Fibroblast of gingiva (primary cell): ENCODE data around the gene DYNLT5.
A peak's percentile ranks its signal among the peaks of the same experiment; 100 is the strongest.
"Not testable (repeated sequence)": the region's sequence is repeated elsewhere in the genome, so short reads cannot be mapped to it uniquely, and the experiment has no call there.

Source experiments
- DNase-seq: peaks from one replicate; pipeline ENCODE4 v3.0.0-alpha.2; 2011; ENCODE audit warnings: low read depth

Gene DYNLT5

DNA sequence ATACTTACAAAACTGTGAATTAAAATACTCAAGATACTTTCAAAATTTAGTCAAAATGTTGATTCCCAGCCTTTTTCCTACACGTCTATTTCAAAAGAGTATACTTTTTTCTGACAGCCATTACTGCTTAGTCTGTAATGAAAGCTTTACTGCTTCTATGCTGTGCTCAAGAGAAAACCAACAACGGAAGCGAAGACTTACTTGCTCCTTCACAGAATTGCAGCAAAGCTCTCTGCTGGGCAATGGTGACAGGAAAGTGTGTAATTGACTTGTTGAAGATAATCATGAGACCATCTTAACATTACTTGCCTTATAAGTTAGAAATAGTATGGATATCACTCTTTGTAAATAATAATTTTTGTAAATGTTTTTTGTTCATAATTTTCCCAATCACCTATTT is 1.7 kb upstream of the DYNLT5 start:
- DNase-seq: no peak

DNA sequence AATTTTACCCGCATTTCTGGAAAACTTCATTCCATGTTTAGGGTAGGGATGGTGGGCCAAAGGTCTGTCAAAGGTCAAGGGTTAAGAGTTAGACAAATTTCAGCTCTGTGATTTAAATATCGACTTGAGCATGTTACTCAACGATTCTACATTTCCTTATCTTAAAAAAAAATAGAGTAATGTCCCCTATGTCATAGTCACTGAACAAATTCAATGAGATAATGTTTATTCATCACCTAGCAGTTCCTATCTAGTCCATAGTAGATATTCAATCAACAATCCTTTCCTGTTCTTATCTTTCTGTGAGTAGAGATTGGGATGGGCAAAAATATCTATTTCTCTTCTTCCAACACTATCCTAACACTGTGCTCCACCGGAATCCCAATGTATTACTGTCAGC is 1.1 kb upstream of the DYNLT5 start:
- no peak for DNase-seq

DNA sequence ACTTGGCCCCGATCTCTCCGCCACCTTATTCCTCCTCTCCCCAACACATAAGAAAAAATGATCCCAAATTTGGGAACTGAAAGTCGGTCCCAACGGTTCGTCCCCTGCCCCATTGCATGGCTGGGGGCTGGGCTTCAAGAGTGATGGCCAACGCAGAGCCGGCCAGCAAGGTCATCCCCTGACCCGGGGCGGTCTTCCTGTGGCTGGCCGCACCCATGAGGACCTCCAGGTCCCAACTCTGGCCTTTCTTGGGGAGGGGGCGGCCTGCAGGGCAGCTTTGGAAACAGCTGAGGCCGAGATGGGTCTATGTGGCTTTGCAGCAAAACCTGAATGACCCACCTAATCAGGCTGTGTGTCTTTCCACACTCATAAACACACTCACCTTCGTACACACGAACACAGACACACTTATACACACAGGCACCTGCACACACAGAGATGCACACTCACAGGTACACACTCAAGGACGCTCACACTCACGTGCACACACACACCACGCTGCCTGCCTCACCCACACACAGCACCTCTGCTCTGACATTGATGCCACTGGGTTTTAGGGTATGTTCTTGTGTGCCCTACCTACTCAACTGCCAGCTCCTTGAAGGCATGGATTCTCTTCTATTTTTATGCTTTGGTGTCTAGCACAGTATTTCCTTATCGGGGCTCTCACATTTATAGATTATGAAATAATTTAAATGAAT is 562 bp downstream of the DYNLT5 start:
- no peak for DNase-seq

DNA sequence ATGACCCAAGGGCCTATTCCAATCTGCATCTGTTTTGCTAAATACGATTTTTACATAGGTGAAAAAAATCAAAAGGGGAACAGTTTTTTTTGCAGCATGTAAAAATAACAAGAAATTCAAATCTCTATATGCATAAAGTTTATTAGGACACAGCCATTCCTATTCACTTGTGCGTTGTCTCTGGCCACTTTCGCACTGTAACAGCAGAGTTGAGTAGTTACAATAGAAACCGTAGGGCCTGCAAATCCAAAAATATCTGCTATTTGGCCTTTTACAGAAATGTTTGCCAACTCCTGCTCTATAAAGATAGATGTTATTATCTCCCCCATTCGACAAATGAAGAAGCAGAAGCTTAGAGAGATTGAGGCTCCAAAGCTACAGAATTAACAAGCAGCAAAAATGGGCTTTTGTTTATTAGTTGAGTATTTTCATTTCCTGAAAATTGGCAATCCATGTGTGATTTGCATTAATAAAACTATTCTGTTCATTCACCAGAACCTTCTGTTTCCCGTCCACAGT is 5.5 kb downstream of the DYNLT5 start:
- DNase-seq: no peak

DNA sequence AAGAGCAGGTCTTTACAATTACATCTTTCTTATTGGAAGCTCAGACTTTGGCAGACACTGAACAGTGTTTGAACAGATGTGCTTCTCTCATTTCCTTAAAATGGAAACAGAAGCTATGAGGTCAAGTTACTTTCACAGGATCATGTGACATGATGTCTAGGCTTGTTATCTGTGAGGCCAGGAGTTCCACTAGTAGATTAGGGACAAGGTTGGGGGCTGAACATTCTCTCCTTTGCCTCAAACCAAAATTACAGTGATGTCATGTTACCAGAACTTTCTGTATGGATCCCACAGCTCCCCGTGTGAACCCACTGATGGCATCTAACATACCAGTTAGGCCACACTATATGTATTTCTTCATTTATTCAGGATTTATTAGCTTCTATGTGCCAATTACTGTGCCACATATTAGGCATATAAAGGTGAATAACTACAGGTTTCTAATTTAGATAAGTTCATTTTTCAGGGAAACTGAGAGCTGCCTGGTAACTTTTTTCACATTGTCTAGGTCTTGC is 6.0 kb downstream of the DYNLT5 start:
- no peak for DNase-seq

DNA sequence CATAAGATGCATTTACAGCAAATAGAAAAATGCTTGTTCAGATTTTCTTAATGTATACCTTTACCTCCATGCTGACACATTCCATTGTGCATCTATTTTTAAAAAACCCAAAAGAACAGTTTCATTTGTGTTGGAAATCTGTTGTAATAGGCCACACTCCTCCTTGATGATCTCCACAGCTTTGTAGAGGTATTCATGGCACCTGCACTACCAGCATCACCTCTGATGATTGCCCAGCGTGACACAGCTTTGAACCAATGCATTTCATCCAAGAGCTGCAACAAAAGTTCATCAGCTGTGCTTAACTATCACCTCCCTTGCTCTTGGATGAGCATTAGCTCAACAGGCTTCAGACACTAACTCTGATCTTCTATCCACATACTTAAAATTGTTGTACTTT is 8.2 kb downstream of the DYNLT5 start:
- no peak for DNase-seq

DNA sequence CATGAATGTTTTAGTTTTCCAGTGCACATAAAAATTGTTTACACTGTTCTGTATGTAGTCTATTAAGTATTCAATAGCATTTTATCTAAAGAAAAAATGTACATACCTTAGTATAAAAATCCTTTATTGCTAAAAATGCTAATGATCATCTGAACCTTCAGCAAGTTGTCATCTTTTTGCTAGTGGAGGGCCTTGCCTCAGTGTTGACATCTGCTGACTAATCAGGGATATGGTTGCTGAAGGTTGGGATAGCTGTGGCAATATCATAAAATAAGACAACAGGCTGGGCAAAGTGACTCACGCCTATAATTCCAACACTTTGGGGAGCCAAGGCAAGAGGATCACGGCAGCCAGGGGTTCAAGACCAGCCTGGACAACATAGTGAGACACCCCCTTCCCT is 9.0 kb downstream of the DYNLT5 start:
- DNase-seq: peak; percentile 72

DNA sequence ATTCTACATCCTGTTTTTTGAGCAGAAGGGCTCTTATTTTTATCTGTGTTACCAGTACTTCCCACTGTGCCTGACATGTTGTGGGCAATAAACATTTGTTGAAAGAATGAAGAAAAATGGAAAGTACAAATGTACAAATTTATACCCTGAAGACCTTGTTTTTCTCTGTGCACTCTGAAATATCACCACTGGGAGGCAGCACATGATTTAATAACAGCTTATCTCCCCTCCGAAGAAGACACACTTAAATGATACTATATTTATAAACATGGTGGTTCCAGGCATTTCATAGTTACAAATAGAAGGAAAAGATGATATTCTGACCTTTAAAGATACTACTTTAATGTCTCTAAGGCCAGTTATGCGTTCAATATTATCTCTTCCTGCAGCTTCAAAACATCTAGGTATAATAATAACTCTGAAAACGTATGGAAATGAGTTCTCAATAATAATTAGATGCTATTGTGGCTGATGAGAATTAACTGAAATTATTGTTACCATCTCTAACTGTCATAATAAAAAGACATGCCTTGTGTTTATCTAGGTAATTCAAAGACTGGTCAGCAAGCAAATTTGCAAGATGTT is 12.8 kb downstream of the DYNLT5 start:
- DNase-seq: peak; percentile 53

DNA sequence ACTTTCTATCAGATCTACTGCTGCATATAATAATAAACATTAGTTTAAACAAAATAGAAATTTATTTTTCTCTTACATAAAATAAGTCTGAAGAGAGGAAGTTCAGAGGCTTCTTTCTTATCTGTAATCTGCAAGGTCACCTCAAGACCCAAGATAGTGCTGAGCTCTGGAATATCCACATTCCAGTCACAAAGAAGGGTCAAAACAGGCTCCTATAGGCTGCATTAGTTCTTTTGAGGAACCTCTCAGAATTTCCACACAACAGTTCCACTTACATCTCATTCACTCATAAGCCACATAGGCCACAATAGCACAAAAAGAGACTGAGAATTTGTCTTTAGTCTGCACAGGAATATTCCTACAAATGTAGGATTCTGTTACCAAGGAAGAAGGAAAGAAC is 15.4 kb downstream of the DYNLT5 start:
- DNase-seq: no peak

DNA sequence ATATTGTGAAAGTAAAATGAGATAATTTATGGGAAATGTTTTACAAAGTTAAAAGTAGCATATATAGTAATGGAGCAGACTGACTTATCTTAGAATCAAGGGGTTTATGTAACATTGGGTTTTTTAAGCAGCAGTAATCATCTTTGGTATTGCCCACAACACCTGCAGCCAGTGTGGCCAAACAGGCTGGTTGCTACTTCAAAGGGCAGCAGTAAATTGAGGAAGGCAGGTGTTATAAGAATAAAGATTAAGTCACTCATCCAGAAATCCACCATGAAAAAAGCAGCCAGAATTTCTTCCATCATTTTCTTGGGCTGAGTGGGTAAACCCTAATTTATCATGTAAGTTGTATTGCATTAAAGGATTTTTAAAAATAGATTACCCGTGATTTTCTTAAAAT is 16.7 kb downstream of the DYNLT5 start:
- DNase-seq: no peak

DNA sequence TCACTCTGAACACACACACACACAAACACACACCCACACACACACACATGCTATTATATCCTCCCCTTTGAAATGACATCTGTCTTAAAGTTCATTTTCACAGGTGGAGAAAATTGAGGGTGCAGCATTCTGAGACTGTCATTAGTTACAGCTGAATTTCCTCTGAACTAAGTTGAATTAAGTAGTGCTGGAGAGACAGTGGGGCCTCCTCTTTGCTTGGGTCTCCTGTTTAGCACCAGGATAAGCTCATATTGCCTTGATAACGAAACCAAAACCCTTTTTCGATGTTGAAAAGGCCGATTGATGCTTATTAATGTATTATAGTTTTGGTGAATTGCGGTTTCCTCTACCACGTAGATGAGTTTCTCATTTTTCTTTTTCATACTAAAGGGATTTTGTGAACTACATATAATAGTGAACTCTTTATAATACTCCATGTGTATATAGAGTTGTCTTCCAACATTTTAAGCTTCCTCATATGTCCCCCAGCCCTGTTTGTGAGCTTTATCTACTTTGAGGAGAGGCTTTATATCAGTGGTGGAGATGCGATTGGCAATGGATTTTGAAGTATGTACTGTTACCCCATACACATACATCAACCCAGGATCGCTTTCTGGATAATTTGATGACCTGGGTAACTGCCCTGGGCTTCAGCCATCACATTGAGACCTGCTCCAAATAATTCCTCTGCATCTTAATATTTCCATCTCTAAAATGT is 17.4 kb downstream of the DYNLT5 start:
- DNase-seq: no peak

DNA sequence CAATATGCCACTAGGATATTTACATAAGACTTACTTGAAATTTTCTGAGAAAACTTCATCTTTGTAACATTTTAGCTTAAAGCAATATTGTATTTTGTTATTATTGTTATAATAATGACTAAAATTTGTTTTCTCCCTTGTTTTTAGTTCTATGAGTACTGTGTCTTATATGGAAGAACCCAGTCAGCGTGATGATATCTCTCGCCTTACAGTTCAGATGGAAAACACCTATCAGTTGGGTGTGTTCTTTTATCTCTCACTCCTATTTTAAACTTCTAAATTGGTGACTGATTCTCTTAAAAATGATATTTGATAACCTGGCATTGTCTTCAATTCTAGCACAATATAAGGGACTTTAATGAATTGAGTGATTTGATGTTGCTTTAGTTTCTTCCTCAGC is 18.0 kb downstream of the DYNLT5 start:
- no peak for DNase-seq

DNA sequence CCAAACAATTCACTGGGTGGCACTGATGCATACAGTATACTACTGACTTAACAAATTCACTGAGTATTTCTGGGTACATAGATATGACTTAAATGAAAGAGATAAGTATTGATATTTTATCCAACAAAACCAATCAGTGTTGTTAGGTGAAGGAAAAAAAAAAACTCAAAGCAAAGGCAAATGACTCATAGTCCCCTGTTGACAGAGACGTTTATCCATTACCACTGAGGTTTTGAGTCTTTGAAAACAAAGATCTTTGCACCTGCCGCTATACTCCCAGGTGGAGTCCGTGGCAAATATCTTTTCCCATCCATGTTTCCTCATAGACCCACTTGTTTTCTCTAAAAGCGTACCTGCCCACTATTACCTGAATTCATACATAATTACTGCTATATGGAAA is 18.4 kb downstream of the DYNLT5 start:
- no peak for DNase-seq

DNA sequence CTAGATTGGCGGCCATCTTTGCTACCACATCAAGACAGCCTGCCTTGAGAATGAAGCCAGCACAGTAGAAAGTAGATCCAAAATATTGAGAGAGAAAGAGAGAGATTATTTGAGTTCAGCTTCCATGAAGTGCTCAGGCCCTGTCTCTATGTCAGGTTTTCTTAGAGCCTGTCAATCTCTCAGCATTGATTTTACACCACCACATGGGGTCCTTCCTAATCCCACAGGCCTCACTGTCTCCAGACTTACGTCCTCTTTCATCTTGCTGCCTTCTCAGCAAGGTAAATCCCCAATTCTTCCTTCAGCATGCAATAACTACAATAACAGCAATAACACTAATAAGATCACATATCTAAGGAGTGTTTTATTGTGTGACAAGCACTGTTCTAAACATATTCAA is 21.0 kb downstream of the DYNLT5 start:
- no peak for DNase-seq

DNA sequence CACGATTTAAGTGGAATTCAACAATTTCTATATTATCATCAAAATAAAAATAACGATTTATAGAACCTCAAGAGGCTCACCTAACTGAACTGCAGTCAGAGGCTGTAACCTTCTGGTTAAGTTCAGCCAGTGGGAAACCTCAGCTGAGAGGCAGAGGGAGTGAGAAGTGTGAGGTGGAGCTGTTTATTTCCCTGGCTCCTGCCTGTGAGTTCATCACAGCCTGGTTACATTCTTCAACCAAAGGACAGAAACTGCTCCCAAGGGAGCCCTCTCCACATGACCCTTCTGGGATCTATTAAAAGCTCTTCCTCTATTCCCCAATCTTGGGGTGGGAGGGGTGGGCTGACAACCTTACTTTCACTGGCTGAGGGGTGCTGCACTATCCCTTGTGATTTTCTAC is 22.2 kb downstream of the DYNLT5 start:
- DNase-seq: no peak

DNA sequence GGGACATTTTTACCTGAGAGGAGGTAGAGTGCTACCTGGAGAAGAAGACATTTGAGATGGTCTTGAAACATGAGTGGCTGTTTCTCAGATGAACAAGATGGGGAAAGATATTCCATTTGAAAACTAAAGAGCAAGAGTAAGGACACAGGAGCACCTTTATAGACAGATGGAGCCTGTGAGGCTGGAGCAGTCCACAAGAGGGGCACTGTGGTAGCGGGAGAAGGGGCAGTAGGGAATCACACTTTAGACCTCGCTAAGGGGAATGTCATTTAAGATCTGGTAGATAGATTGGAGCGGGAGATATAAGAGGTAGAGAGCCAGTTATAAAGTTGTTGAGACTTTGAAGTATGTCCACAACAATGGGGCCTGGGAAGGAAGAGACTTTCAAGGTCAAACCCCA is 23.4 kb downstream of the DYNLT5 start:
- DNase-seq: no peak

DNA sequence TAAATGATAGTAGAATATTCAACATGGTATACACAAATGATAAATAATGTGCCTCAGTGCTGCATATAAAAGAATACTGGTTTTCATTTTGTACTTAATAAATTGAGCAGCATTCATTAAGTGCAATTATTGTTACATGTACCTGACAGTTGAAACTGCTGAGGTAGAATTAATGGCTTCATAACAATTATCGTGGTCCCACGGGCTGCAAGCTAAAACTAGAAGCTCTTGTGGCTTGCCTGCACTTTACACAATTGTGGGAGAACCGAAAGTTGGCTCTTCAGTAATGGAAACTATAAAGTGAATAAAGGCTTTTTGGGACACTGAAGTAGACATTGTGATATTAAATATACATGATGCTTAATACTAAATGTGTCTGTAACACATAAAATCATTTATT is 25.6 kb downstream of the DYNLT5 start:
- no peak for DNase-seq

DNA sequence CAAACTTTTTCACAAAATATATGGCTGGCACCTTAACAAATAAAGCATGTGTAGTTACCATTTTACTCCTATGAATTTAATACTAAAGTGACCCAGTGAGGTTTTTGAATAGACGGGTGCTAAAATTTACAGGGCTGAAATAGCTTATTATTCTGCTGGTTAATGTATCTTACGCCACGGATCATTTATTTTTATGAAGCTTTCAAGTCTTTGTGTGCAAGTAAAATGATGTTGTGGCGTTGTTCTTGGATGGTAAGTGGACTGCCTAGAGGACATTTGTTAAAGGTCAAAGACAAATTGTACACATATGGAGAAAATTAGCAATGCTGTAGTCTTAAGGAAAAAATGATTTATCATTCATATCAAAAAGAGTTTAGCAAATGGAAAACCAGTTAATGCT is 26.0 kb downstream of the DYNLT5 start:
- peak; percentile 33 for DNase-seq

DNA sequence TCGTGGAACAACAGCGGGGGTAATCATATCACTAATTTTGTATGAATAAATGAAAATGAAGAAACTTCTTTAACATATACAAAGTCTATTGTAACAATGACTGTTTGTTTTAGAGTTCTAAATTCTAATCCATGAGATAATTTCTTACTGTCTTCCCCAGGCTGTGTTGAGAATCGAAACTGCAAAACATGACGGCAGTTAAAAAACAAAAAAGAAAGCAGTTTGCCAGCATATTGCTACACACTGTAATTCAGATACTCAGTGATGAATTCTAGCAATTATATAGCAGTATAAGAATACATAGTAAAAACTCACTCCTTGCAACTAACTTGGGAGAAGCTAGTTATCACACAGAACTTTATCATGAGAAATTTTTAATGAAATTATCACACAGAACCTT is 26.7 kb downstream of the DYNLT5 start:
- DNase-seq: peak; percentile 34

DNA sequence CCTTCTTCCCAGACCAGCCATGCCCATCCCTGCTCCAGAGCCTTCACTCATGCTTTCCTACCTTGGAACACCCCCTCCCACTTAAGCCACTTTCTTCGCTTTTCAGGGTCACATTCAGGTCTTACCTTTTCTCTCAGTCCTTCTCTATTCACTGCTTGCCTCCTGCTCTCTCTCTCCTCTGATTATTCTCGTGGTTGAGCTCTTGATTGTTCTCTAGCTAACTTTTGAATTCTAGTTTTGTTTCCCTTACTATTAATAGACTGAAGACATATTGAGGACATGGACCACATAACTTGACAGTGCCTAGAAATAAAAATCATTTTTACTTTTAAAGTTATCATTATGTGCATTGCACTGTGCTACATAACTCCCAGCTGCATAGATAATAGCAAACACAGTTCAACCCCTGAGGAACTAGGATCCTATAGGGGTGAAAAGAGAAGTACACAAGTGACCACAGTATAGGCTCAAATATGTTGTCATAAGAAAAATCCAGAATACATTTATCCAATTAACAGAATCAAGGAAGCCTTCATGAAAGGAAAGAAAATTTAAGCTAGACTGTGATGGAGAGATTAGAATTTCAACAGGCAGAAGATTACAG is 27.3 kb downstream of the DYNLT5 start:
- no peak for DNase-seq

DNA sequence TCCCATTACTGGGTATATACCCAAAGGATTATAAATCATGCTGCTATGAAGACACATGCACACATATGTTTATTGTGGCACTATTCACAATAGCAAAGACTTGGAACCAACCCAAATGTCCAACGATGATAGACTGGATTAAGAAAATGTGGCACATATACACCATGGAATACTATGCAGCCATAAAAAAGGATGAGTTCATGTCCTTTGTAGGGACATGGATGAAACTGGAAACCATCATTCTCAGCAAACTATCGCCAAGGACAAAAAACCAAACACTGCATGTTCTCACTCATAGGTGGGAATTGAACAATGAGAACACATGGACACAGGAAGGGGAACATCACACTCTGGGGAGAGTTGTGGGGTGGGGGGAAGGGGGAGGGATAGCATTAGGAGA is 33.5 kb downstream of the DYNLT5 start:
- DNase-seq: not testable (repeated sequence)

DNA sequence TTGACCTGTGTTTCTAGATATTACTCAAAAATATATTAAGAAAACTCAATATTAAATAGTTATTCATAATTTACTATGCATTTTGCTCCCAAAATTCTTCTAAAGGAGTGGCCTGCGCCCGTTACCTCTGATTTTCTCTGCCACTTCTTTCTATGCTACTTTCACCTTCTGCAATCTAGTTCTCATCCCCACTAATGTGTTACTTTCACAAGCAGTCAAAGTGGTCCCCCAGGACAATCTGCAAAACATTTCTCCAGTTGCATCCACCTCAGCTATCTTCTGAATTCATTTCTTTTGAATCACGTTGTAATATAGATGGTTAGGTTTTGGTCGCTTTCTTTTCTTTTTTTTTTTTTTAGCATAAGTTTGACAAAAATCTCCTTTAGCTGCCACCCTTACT is 35.4 kb downstream of the DYNLT5 start:
- DNase-seq: no peak
